Cortex of kidney (tissue), 1 donor: ENCODE data around the gene CD2.
"Not testable (repeated sequence)": the region's sequence is repeated elsewhere in the genome, so short reads cannot be mapped to it uniquely, and the experiment has no call there.

ENCODE experiments used
- DNase-seq: peaks from one replicate; lab custom pipeline; 2025; lab: John Stamatoyannopoulos, UW

CD2 gene

GRCh38 chr1:116731439-116731838, 22.8 kb upstream of the CD2 start:
- no peak for DNase-seq

- DNase-seq, result no peak
Measured at GRCh38 chr1:116732726-116733125, 21.5 kb upstream of the CD2 start.

- DNase-seq, result no peak
Measured at GRCh38 chr1:116733476-116734365, 20.5 kb upstream of the CD2 start.

- DNase-seq, result no peak
Measured at GRCh38 chr1:116735246-116735645, 19.0 kb upstream of the CD2 start.

- DNase-seq, result no peak
Measured at GRCh38 chr1:116737020-116737854, 17.0 kb upstream of the CD2 start.

- no peak for DNase-seq
Measured at GRCh38 chr1:116737855-116738321, 16.3 kb upstream of the CD2 start.

- no peak for DNase-seq
Measured at GRCh38 chr1:116738673-116739370, 15.4 kb upstream of the CD2 start.

GRCh38 chr1:116739371-116740012, 14.7 kb upstream of the CD2 start:
- DNase-seq, result no peak

- DNase-seq, result no peak
Measured at GRCh38 chr1:116740296-116740695, 13.9 kb upstream of the CD2 start.

GRCh38 chr1:116740746-116741145, 13.5 kb upstream of the CD2 start:
- DNase-seq, result no peak

- DNase-seq, result no peak
Measured at GRCh38 chr1:116741836-116742565, 12.2 kb upstream of the CD2 start.

GRCh38 chr1:116743535-116743934, 10.7 kb upstream of the CD2 start:
- no peak for DNase-seq

- DNase-seq, result no peak
Measured at GRCh38 chr1:116748272-116748671, 6.0 kb upstream of the CD2 start.

GRCh38 chr1:116751146-116751545, 3.1 kb upstream of the CD2 start:
- DNase-seq, result no peak

GRCh38 chr1:116751621-116752020, 2.6 kb upstream of the CD2 start:
- no peak for DNase-seq

GRCh38 chr1:116753312-116753711, 918 bp upstream of the CD2 start:
- DNase-seq, result no peak

- no peak for DNase-seq
Measured at GRCh38 chr1:116755066-116755465, 836 bp downstream of the CD2 start.

- no peak for DNase-seq
Measured at GRCh38 chr1:116755681-116756080, 1.5 kb downstream of the CD2 start.

GRCh38 chr1:116756092-116756491, 1.9 kb downstream of the CD2 start:
- not testable (repeated sequence) for DNase-seq

- not testable (repeated sequence) for DNase-seq
Measured at GRCh38 chr1:116758456-116758815, 4.2 kb downstream of the CD2 start.

- DNase-seq, result no peak
Measured at GRCh38 chr1:116759636-116760035, 5.4 kb downstream of the CD2 start.
